HG03039 (cell line): ENCODE data around the gene METTL2B.
A peak's percentile ranks its signal among the peaks of the same experiment; 100 is the strongest.
"Not testable (repeated sequence)": the region's sequence is repeated elsewhere in the genome, so short reads cannot be mapped to it uniquely, and the experiment has no call there.

Source experiments
- ATAC-seq: cut with Tn5 transposase; IDR thresholded peaks from one replicate; pipeline ENCODE4 v1.9.1; 2021; ENCODE audit warnings: mild to moderate bottlenecking, moderate library complexity; ENCODE audit not compliant: unreplicated experiment

Gene METTL2B

DNA sequence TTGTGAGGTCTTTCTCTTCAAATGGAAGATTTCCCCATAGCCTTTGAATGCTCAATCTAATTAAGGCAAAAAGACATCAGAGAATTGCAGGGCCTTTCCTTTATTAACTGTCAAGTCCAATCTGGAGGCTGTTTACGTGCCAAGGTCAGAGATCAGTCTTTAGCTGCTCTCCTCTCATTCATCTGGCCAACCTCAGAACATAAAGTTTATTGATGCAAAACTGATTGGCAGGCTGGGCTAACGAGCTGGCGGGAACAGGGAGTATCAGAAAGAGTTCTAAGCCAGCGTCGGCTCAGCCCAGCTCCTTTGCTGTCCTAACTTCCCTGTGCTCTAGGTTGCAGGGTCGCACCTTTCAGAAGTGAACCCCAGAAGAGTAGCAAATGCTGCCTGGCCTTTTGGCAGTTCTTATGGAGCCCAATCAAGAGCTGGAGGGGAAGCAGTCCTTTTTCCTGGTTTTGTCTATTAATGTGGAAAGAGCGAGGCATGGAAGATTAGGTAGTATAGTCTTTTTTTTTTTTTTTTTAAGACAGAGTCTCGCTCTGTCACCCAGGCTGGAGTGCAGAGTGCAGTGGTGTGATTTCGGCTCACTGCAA, 47.5 kb downstream of the METTL2B start:
- ATAC-seq: not testable (repeated sequence)

DNA sequence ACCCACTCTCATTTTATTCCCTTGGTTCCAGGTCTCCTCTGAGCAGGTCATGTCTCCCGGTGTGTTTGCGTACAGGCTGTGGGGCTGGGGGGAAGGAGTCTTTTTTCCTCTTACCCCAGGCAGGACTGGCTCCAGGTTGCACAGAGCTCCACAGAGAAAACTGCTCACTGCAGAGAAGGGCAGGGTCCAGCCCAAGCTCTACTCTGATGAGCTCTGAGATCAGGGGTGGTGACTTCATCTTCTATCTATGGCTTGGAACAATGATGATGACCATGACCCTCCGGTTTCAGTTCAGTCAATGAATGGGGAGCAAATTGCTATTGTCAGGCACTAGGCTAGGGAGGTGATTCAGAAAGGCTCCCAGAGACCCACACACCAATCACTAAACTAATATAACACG, 49.0 kb downstream of the METTL2B start:
- not testable (repeated sequence) for ATAC-seq

DNA sequence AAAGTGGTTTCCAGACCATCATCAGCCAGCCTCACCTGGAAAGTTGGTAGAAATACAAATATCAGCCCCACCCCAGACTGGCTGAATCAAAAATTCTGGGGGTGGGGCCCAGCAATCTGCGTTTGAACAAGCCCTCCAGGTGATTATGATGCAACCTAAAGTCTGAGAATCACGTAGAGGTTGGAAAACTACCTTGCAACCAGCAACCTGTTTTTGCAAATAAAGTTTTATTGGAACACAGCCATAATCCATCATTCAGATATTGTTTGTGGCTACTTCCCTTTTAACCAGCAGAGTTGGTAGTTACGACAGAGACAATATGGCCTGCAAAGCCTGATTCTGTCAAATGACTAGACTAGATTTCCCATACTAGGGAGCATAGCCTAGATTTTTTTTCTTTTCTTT, 49.5 kb downstream of the METTL2B start:
- ATAC-seq: not testable (repeated sequence)

DNA sequence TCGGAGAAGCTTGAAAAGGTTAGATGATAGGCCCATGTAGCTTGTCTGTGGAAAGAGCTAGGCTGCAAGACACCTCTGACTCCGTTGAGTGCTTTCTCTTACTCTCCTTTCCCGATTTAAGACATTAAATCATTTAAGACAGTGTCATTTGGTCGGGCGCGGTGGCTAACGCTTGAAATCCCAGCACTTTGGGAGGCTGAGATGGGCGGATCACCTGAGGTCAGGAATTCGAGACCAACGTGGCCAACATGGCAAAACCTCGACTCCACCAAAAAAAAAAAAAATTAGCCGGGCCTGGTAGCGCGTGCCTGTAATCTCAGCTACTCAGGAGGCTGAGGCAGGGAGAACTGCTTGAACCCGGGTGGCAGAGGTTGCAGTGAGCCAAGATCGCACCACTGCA, 52.6 kb downstream of the METTL2B start:
- ATAC-seq: not testable (repeated sequence)

DNA sequence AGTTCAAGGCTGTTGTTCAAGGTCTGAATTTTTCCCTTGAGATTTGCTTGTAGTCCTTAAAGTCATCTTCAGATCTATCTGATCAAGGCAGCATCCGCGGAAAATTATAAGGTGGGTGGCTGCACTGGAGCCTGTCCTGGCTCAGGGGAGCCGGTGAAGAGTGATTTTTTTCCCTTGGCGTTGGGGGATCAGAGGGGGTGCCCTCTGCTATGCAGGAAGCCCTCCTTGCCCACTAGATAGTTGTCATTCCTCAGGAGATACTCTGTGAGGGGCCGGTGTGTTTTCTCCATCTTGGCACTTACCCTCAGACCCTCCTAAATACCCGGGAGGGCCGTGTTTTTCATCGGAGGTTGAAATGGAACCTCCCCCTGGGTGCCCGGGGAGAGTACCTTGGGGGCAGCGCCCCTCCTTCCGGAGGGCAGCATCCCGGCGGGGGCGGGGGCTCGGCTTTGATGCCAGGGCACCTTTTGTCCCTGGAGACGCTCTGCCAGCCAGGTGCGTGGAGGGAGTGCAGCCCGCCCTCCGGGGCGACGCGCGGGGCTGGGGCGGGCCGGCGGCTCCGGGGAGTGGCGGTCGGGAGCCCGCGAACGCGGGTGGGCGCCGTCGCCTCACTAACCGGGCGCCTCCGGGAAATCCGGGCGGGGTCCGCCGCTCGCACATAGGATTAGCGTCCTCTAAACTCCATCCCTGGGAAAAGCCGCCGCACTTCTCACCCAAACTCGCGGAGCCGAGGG, 53.7 kb downstream of the METTL2B start:
- ATAC-seq: peak; percentile 11

DNA sequence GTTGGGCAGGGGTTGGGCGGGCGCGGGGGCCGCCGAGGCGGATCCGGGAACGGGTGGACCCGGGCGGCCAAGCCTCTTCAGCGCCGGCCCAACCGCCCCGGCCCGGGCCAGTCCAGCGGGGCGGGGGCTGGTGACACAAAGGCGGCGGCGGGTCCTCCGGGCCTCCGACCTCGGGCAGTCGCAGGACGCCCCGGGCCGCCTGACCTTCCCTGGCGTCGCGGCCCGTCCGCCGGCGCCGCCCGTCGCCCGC, 54.2 kb downstream of the METTL2B start:
- ATAC-seq: no peak

DNA sequence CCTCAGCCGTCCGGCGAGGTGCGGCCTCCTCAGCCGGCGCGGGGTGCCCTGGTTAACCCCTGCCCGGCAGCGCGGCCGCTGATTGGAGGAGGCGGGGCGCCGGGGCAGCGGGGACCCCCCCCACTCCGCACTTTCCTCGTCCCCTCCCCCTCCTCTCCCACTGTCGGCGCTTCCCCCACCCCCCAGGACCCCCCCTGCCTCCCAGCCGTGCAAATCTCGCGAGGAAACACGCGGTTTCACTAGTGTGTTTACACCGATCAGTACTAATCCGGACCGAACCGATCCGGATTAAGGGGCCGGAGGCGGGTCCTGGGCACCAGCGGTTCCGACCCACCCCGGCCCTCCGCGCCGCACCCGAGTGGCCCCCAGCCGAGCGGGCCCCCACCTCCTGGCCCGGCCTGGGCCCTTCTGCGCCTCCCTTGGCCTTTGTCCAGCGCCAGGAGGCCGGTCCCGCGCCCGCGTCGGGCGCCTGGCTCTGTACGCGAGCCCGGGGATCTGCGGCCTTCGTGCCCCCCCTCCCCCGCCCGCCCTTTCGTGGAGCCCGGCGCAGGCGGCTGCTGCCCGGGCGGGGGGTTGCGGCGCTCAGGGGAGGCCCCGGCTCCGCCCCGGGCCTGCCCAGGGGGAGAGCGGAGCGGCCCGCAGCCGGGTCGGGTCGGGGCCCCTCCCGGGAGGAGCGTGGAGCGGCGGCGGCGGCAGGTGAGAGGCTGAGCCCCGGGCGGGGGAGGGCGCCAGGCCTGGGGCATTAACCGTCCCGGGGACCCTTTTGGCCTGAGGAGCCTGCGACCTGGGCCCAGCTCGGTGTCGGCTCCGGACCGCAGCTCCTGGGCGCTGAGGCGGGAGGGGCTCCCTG, 54.8 kb downstream of the METTL2B start:
- ATAC-seq: peak; percentile 61

DNA sequence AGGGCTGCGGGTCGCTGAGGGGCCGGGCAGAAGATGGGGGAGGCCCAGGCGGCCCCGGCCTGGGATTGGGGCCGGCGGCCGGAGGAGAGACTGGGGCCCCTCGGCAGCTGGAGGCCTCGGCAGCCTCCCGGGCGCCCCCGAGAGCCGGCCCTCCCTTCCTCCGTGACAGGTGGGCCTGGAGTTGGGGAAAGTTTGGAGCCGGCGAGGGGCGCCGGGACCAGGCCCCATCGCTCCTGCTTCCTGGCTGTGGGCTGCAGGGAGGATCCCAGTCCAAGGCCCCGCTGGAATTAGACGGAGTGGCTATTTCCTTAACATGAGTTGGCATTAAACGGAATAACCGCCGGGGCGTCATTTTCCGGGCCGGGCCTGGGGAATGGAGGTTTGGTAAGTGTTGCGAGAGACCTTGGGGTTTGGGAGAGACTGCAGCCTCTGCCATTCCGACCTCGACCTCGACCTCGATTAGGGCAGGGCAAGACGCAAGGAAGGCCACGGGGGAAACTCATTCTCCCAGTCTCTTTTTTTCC, 55.5 kb downstream of the METTL2B start:
- not testable (repeated sequence) for ATAC-seq

DNA sequence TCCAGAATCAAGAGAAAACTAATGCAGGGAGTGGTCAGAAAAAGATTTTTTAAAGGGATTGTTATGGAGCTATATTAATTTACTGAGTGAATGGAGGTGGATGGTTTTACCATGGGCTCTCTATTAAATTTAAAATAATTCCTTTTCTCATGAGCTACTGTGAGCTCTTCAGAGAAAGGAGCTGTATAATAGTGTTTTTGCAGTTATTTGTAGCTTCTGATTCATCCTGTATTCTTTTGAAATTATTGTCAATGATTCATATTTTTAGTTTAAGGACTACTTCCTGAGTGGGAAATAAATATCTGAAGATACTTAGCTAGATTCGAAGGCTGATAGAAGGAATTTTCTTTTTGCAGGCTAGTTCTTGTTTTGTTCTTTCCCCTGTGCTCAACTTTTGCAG, 56.4 kb downstream of the METTL2B start:
- not testable (repeated sequence) for ATAC-seq

DNA sequence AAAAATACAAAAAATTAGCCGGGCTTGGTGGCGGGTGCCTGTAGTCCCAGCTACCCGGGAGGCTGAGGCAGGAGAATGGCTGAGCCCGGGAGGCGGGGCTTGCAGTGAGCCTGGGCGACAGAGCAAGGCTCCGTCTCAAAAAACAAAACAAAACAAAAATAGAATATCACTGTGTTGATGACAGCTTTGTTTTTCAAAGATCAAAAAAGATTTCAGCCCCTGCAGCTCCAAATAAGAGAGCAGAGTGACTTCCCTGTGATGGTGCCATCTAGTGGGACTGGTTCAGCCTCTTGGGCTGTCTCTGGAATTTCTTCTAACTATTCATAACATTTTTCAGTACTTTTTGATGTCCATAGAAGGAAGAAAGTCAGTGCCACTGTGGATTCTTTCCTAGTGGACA, 60.9 kb downstream of the METTL2B start:
- ATAC-seq: not testable (repeated sequence)

DNA sequence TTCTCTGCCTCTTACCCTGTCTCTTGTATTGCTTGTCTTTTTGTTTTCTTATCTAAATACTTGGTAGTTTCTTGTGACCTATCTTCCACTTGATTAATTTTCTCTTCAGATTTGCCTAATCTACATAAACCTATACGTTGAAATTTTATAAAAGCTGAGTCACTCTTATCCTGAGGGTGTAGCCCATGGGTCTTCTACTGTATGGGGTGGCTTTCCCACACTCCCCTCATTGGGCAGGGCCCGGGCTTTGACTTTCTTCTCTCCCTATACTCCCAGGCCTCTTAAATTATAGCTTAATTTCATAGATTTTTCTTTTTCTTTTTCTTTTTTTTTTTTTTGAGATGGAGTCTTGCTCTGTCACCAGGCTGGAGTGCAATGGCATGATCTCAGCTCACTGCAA, 66.0 kb downstream of the METTL2B start:
- not testable (repeated sequence) for ATAC-seq

DNA sequence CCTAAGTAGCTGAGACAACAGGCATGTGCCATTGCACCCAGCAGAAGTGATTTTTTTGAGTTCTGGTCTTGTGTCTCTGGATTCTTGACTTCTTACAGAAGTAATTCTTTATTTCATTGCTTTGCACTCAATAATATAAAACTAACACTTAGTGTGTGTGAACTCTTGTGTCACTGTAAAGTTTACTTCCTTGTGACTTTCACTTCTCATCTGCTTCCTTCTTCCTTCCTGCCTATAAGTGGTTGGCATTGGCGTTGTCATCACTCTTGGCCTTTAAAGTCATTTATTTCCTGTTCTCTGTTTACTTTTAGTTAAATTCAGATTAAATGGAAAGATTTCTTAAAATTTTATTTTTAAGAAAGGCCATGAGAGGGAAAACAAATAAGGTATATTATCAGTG, 66.8 kb downstream of the METTL2B start:
- ATAC-seq: not testable (repeated sequence)

DNA sequence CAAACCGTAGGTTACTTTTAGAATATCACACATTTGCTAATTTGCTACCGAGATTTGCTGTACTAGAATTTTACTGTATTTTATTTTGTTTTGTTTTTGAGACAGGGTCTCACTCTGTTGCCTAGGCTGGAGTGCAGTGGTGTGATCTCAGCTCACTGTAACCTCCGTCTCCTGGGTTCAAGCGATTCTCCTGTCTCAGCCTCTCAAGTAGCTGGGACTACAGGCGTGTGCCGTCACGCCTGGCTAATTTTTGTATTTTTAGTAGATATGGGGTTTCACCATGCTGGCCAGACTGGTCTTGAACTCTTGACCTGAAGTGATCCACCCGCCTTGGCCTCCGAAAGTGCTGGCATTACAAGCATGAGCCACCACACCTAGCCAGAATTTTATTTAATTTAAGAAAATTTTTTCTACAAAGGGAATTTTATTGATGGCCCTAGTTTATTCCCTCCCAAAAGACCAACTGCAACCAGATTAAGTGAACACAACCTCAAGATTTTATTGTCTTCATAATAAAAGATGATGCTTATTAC, 69.8 kb downstream of the METTL2B start:
- not testable (repeated sequence) for ATAC-seq

DNA sequence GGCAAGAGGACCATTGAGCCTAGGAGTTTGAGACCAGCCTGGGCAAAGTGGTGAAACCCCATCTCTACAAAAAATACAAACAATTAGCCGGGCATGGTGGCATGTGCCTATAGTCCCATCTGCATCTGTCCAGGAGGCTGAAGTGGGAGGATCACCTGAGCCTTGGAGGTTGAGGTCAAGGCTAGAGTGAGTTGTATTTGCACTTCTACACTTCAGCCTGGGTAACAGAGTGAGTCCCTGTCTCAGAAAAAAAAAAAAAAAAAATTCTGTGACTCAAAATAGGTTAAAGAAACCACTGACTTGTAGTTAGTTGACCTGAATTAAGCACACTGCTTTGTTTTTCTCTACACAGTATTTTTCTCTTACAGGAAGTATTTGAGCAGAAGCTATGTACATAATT, 74.4 kb downstream of the METTL2B start:
- no peak for ATAC-seq

DNA sequence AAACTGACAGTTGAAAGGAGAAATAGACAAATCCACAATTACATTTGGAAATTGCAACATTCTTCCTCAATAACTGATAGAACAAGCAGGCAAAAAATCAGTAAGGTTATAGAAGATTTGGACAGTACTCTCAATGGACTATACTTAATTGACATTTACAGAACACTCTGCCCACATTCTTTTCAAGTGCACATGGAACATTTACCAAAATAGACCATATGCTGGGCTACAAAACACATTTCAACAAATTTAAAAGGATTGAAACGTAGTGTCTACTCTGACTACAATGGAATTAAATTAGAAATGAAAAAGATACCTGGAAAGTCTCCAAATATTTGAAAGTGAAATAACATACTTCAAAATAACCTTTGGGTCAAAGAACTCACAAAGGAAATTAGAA, 77.8 kb downstream of the METTL2B start:
- ATAC-seq: not testable (repeated sequence)
